GM18511 (cell line): ENCODE measurements around the gene RBM42.
"Not testable (repeated sequence)": the region's sequence is repeated elsewhere in the genome, so short reads cannot be mapped to it uniquely, and the experiment has no call there.

Source experiments
- ATAC-seq: cut with Tn5 transposase; IDR thresholded peaks from one replicate; pipeline ENCODE4 v1.9.1; 2021; ENCODE audit warnings: mild to moderate bottlenecking, moderate library complexity; ENCODE audit not compliant: unreplicated experiment

RBM42 gene

GRCh38 chr19:35628565-35629331, at the start of gene RBM42:
RBM42 (plus strand) TSS chr19:35629036; CDS start chr19:35629154, 118 bp downstream.
- ATAC-seq: peak; percentile 98

GRCh38 chr19:35582760-35583159, 46.1 kb upstream of the RBM42 start:
- no peak for ATAC-seq

GRCh38 chr19:35585848-35586247, 43.0 kb upstream of the RBM42 start, which contains the start of gene PMIS2:
PMIS2 (plus strand) TSS chr19:35586173; CDS start chr19:35586260, 87 bp downstream.
- no peak for ATAC-seq

GRCh38 chr19:35587321-35587720, 41.5 kb upstream of the RBM42 start:
- no peak for ATAC-seq

GRCh38 chr19:35590875-35591274, 38.0 kb upstream of the RBM42 start:
- ATAC-seq: no peak

GRCh38 chr19:35592226-35592625, 36.6 kb upstream of the RBM42 start:
- no peak for ATAC-seq

GRCh38 chr19:35595026-35595425, 33.8 kb upstream of the RBM42 start:
- ATAC-seq: not testable (repeated sequence)

GRCh38 chr19:35595928-35596327, 32.9 kb upstream of the RBM42 start:
- ATAC-seq: no peak

- ATAC-seq: peak; percentile 87
Observed at GRCh38 chr19:35596366-35596999, 32.4 kb upstream of the RBM42 start.

- ATAC-seq: no peak
Observed at GRCh38 chr19:35601971-35602370, 26.9 kb upstream of the RBM42 start.

- not testable (repeated sequence) for ATAC-seq
Observed at GRCh38 chr19:35604436-35604835, 24.4 kb upstream of the RBM42 start.

- ATAC-seq: not testable (repeated sequence)
Observed at GRCh38 chr19:35607170-35607569, 21.7 kb upstream of the RBM42 start.

GRCh38 chr19:35607661-35608060, 21.2 kb upstream of the RBM42 start:
- no peak for ATAC-seq

GRCh38 chr19:35608251-35608650, 20.6 kb upstream of the RBM42 start:
- ATAC-seq: no peak

- no peak for ATAC-seq
Observed at GRCh38 chr19:35609851-35610353, 18.9 kb upstream of the RBM42 start.

- ATAC-seq: peak; percentile 10
Observed at GRCh38 chr19:35612224-35612558, 16.6 kb upstream of the RBM42 start.

- peak; percentile 82 for ATAC-seq
Observed at GRCh38 chr19:35612559-35613321, 16.1 kb upstream of the RBM42 start, which contains the start of gene HAUS5. HAUS5 (plus strand) TSS chr19:35612735; CDS start chr19:35612795, 60 bp downstream.

GRCh38 chr19:35613574-35613973, 15.3 kb upstream of the RBM42 start:
- no peak for ATAC-seq

- ATAC-seq: no peak
Observed at GRCh38 chr19:35615036-35615435, 13.8 kb upstream of the RBM42 start.

- ATAC-seq: no peak
Observed at GRCh38 chr19:35618857-35619256, 10.0 kb upstream of the RBM42 start.

GRCh38 chr19:35619290-35619923, 9.4 kb upstream of the RBM42 start:
- ATAC-seq: no peak
